GM23338 (cell line): ENCODE results near the gene PAQR9. TPM values are rescaled to one million over a fixed set of nuclear protein-coding genes. Genes with fewer than 3 reads are reported as not detected.

Source experiments
- ATAC-seq: fragments of 200-7000 bp; cut with Tn5 transposase; 3 replicates; pipeline ENCODE4 v1.9.1; 2020
- DNase-seq: peaks from one replicate; pipeline ENCODE4 v3.0.0-alpha.2; 2015; ENCODE audit warnings: low spot score
- H2AFZ ChIP-seq: fragments of 200-600 bp; sonication (generic); 2 replicates; pipeline ENCODE4 v1.8.0; 2016; ENCODE audit warnings: antibody characterized with exemption, mild to moderate bottlenecking, moderate library complexity
- H3F3A ChIP-seq: fragments of 200-600 bp; sonication (generic); replicated peaks from 2 replicates; pipeline ENCODE4 v1.8.0; 2017; ENCODE audit warnings: antibody characterized with exemption, mixed run types, low read depth
- H3K27ac ChIP-seq: fragments of 200-600 bp; sonication (generic); 2 replicates; pipeline ENCODE4 v1.6.1; 2016; ENCODE audit warnings: low read depth
- H3K27me3 ChIP-seq: fragments of 200-600 bp; sonication (generic); 2 replicates; pipeline ENCODE4 v1.8.0; 2016; ENCODE audit warnings: mild to moderate bottlenecking, mixed run types, moderate library complexity; ENCODE audit not compliant: insufficient read depth
- H3K36me3 ChIP-seq: fragments of 200-600 bp; sonication (generic); 2 replicates; pipeline ENCODE4 v1.8.0; 2016; ENCODE audit warnings: mild to moderate bottlenecking; ENCODE audit not compliant: insufficient read depth
- H3K4me1 ChIP-seq: fragments of 200-600 bp; sonication (generic); 2 replicates; pipeline ENCODE4 v1.8.0; 2016; ENCODE audit warnings: mild to moderate bottlenecking, moderate library complexity; ENCODE audit not compliant: insufficient read depth
- H3K4me2 ChIP-seq: fragments of 200-600 bp; sonication (generic); 2 replicates; pipeline ENCODE4 v1.7.1; 2017; ENCODE audit warnings: mixed run types
- H3K4me3 ChIP-seq: fragments of 200-600 bp; sonication (generic); 2 replicates; pipeline ENCODE4 v1.6.1; 2016; ENCODE audit warnings: mixed run types
- H3K79me2 ChIP-seq: fragments of 200-600 bp; sonication (generic); replicated peaks from 2 replicates; pipeline ENCODE4 v1.8.0; 2017; ENCODE audit warnings: mild to moderate bottlenecking; ENCODE audit not compliant: insufficient read depth
- H3K9me2 ChIP-seq: fragments of 200-600 bp; sonication (generic); 2 replicates; pipeline ENCODE4 v1.8.0; 2017; ENCODE audit not compliant: insufficient read depth
- H4K20me1 ChIP-seq: fragments of 200-600 bp; sonication (generic); replicated peaks from 2 replicates; pipeline ENCODE4 v1.8.0; 2017; ENCODE audit warnings: mild to moderate bottlenecking; ENCODE audit not compliant: insufficient read depth
- H3K27ac Mint-ChIP-seq: 2 replicates; pipeline ENCODE4 v1.8.0; 2020; ENCODE audit warnings: inconsistent platforms, mild to moderate bottlenecking, moderate library complexity, mixed read lengths
- H3K27me3 Mint-ChIP-seq: 3 replicates; pipeline ENCODE4 v1.8.0; 2022; ENCODE audit warnings: low read depth, mild to moderate bottlenecking, moderate library complexity, mixed read lengths, inconsistent platforms; ENCODE audit not compliant: insufficient read depth, poor library complexity
- H3K36me3 Mint-ChIP-seq: 3 replicates; pipeline ENCODE4 v1.8.0; 2021; ENCODE audit warnings: low read depth, mild to moderate bottlenecking, inconsistent platforms, moderate library complexity, mixed read lengths
- H3K4me1 Mint-ChIP-seq: 3 replicates; pipeline ENCODE4 v1.8.0; 2020; ENCODE audit warnings: mild to moderate bottlenecking, inconsistent platforms, mixed read lengths
- H3K4me3 Mint-ChIP-seq: 3 replicates; pipeline ENCODE4 v1.8.0; 2021; ENCODE audit warnings: moderate library complexity, mild to moderate bottlenecking, inconsistent platforms, mixed read lengths
- H3K9me3 Mint-ChIP-seq: 3 replicates; pipeline ENCODE4 v1.8.0; 2020; ENCODE audit warnings: moderate library complexity, mild to moderate bottlenecking, inconsistent platforms, mixed read lengths
- CREB1 ChIP-seq: fragments of 250-450 bp; sonication (Bioruptor Pico); IDR thresholded peaks from 2 replicates; pipeline ENCODE4 v1.5.0; 2020; ENCODE audit warnings: low read depth, mild to moderate bottlenecking, moderate library complexity
- ETS1 ChIP-seq: IDR thresholded peaks from 2 replicates; pipeline ENCODE4 v1.6.1; 2016; ENCODE audit warnings: antibody characterized with exemption
- NANOG ChIP-seq: IDR thresholded peaks from 2 replicates; pipeline ENCODE4 v1.6.1; 2016; ENCODE audit warnings: antibody characterized with exemption, borderline replicate concordance
- POLR2AphosphoS5 ChIP-seq: IDR thresholded peaks from 2 replicates; pipeline ENCODE4 v1.6.1; 2016; ENCODE audit warnings: antibody characterized with exemption, low read depth
- REST ChIP-seq: IDR thresholded peaks from one replicate; pipeline ENCODE4 v1.6.1; 2018; ENCODE audit warnings: antibody characterized with exemption; ENCODE audit not compliant: unreplicated experiment
- STAT1 ChIP-seq: IDR thresholded peaks from one replicate; pipeline ENCODE4 v1.6.1; 2016; ENCODE audit warnings: antibody characterized with exemption; ENCODE audit not compliant: unreplicated experiment
- ZNF331 ChIP-seq: fragments of 250-450 bp; sonication (Bioruptor Pico); IDR thresholded peaks from 2 replicates; pipeline ENCODE4 v1.5.0; 2020; ENCODE audit warnings: low read depth, mild to moderate bottlenecking, moderate library complexity
- polyA plus RNA-seq: library from polyadenylated mRNA; unstranded; fragments of >200 nt; fragmentation: Nextera tagmentation; extraction: Ambion mirVana; gene quantifications from 2 replicates; pipeline ENCODE4 v1.2.1, GENCODE V29; 2016
- total RNA-seq: library from RNA; depleted of rRNA; stranded (reverse); fragments of >200 nt; shearing (Covaris generic); gene quantifications from 2 replicates; pipeline ENCODE4 v1.2.3, GENCODE V29; 2014
- TF ChIP-seq, protein P1 (sequence below): fragments of 250-450 bp; sonication (Bioruptor Pico); IDR thresholded peaks from 2 replicates; pipeline ENCODE4 v1.5.0; 2020; ENCODE audit warnings: mild to moderate bottlenecking, moderate library complexity
- TF ChIP-seq, protein P2 (sequence below), 2 experiments: fragments of 200-600 bp in 1 of 2; sonication (generic) in 1 of 2; conservative IDR thresholded peaks; 2 replicates each; pipeline versions ENCODE4 v1.5.1 to v1.6.1; 2016 to 2017; ENCODE audit warnings: antibody characterized with exemption in 2 of 2, low read depth in 2 of 2, mild to moderate bottlenecking in 2 of 2, moderate library complexity in 1 of 2

The PAQR9 gene
- total and polyA plus RNA-seq, 2 experiments from 2014 or later = 2.0 to 2.3 TPM

- Mint-ChIP-seq H3K27ac (no peak overlapping the region), H3K4me3 (no peak overlapping the region), H3K36me3 (peaks cover 11% of the 10 kb centered on the region; the same call in 2 of the 3 replicates), H3K4me1 (peaks cover 14% of the 10 kb centered on the region), H3K9me3 (peaks cover 4% of the 10 kb centered on the region; the same call in 2 of the 3 replicates), H3K27me3 (peaks cover 18% of the 10 kb centered on the region)
- Histone ChIP-seq H3K27ac (no peak overlapping the region), H3K9me2 (no peaks in the 10 kb centered on the region), H3F3A (peaks cover 5% of the 10 kb centered on the region; the same call in 1 of the 2 replicates), H3K4me2 (no peak overlapping the region), H3K36me3 (no peaks in the 10 kb centered on the region), H2AFZ (no peak overlapping the region), H4K20me1 (0 out of 2 replicates have a peak, but pooled peaks cover 3% of the 10 kb centered on the region), H3K79me2 (no peaks in the 10 kb centered on the region), H3K4me1 (no peaks in the 10 kb centered on the region; the same call in 1 of the 2 replicates), H3K27me3 (peaks cover 28% of the 10 kb centered on the region), H3K4me3 (no peak overlapping the region)
- DNase-seq (no peak), ATAC-seq (no peak)
- TF ChIP-seq CREB1 (CRISPR knock-in tag) (no peak), REST (no peak), ETS1 (no peak), POLR2AphosphoS5 (no peak), STAT1 (no peak), NANOG (no peak), ZNF331 (no peak)
- TF ChIP-seq, protein P1, sequence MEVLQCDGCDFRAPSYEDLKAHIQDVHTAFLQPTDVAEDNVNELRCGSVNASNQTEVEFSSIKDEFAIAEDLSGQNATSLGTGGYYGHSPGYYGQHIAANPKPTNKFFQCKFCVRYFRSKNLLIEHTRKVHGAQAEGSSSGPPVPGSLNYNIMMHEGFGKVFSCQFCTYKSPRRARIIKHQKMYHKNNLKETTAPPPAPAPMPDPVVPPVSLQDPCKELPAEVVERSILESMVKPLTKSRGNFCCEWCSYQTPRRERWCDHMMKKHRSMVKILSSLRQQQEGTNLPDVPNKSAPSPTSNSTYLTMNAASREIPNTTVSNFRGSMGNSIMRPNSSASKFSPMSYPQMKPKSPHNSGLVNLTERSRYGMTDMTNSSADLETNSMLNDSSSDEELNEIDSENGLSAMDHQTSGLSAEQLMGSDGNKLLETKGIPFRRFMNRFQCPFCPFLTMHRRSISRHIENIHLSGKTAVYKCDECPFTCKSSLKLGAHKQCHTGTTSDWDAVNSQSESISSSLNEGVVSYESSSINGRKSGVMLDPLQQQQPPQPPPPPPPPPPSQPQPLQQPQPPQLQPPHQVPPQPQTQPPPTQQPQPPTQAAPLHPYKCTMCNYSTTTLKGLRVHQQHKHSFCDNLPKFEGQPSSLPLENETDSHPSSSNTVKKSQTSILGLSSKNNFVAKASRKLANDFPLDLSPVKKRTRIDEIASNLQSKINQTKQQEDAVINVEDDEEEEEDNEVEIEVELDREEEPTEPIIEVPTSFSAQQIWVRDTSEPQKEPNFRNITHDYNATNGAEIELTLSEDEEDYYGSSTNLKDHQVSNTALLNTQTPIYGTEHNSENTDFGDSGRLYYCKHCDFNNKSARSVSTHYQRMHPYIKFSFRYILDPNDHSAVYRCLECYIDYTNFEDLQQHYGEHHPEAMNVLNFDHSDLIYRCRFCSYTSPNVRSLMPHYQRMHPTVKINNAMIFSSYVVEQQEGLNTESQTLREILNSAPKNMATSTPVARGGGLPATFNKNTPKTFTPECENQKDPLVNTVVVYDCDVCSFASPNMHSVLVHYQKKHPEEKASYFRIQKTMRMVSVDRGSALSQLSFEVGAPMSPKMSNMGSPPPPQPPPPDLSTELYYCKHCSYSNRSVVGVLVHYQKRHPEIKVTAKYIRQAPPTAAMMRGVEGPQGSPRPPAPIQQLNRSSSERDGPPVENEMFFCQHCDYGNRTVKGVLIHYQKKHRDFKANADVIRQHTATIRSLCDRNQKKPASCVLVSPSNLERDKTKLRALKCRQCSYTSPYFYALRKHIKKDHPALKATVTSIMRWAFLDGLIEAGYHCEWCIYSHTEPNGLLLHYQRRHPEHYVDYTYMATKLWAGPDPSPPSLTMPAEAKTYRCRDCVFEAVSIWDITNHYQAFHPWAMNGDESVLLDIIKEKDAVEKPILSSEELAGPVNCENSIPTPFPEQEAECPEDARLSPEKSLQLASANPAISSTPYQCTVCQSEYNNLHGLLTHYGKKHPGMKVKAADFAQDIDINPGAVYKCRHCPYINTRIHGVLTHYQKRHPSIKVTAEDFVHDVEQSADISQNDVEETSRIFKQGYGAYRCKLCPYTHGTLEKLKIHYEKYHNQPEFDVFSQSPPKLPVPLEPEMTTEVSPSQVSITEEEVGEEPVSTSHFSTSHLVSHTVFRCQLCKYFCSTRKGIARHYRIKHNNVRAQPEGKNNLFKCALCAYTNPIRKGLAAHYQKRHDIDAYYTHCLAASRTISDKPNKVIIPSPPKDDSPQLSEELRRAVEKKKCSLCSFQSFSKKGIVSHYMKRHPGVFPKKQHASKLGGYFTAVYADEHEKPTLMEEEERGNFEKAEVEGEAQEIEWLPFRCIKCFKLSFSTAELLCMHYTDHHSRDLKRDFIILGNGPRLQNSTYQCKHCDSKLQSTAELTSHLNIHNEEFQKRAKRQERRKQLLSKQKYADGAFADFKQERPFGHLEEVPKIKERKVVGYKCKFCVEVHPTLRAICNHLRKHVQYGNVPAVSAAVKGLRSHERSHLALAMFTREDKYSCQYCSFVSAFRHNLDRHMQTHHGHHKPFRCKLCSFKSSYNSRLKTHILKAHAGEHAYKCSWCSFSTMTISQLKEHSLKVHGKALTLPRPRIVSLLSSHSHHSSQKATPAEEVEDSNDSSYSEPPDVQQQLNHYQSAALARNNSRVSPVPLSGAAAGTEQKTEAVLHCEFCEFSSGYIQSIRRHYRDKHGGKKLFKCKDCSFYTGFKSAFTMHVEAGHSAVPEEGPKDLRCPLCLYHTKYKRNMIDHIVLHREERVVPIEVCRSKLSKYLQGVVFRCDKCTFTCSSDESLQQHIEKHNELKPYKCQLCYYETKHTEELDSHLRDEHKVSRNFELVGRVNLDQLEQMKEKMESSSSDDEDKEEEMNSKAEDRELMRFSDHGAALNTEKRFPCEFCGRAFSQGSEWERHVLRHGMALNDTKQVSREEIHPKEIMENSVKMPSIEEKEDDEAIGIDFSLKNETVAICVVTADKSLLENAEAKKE (CRISPR knock-in tag) = no peak
- TF ChIP-seq, protein P2, sequence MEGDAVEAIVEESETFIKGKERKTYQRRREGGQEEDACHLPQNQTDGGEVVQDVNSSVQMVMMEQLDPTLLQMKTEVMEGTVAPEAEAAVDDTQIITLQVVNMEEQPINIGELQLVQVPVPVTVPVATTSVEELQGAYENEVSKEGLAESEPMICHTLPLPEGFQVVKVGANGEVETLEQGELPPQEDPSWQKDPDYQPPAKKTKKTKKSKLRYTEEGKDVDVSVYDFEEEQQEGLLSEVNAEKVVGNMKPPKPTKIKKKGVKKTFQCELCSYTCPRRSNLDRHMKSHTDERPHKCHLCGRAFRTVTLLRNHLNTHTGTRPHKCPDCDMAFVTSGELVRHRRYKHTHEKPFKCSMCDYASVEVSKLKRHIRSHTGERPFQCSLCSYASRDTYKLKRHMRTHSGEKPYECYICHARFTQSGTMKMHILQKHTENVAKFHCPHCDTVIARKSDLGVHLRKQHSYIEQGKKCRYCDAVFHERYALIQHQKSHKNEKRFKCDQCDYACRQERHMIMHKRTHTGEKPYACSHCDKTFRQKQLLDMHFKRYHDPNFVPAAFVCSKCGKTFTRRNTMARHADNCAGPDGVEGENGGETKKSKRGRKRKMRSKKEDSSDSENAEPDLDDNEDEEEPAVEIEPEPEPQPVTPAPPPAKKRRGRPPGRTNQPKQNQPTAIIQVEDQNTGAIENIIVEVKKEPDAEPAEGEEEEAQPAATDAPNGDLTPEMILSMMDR (conservative IDR thresholded peaks at IDR 0.05; ENCODE audit: low read depth in 2 of 2) = no peak
These were observed 4.8 kb downstream of the PAQR9 start for GRCh38 chr3:142958707-142959106.
